Colon (tissue), 2 donors: ENCODE results near the gene KIN.
"Not testable (repeated sequence)": the region's sequence is repeated elsewhere in the genome, so short reads cannot be mapped to it uniquely, and the experiment has no call there.

Experiments used
- FAIRE-seq: peaks from 2 replicates; lab custom pipeline; 2012; peaks lifted over from hg19 to GRCh38; lab: Jason Lieb, UNC
- donor health status: control.
- donor health status: control.

Gene KIN

DNA sequence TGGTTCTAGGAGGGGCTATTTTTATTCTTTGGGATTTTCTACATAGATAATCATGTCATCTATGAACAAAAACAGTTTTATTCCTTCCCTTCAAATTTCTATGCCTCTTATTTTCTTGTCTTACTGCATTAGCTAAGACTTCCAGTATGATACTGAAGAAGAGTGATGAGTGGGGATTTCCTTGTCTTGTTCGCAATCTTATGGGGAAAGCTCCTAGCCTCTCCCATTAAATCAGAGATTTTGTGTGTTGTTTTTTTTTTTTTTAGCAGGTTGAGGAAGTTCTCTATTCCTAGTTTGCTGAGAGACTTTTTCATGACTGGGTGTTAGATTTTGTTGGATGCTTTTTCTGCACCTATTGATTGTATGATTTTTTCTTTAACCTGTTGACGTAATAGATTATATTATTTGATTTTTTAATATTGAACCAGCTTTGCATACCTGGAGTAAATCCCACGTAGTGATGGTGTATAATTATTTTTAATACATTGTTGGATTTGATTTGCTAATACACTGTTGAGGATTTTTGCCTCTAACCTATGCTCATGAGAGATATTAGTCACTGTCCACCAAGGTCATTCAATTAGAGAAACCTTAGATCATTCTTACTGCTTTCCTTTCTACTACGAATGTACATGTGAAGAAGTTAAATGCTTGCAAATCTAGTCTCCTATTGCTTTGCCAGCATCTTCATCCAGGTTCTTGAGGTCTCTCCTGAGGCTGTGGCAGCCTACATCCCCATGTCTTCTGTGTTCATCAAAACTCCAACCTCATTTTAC lies 6.6 kb upstream of the KIN start:
- no peak for FAIRE-seq

DNA sequence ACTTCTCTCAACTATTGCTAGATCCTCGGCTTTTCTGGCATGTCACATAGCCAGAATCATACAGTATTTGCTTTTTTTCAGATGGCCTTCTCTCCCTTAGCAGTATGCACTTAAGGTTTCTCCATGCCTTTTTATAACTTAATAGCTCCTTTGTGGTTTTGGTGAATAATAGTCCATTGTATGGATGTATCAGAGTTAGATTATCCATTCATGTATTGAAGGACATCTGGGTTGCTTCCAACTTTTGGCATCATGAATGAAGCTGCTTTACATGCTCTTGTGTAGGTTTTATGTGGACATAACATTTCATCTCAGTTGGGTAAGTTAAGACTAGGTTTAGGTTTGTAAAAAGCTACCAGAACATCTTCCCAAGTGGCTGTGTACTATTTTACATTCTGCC lies 4.7 kb upstream of the KIN start:
- no peak for FAIRE-seq

DNA sequence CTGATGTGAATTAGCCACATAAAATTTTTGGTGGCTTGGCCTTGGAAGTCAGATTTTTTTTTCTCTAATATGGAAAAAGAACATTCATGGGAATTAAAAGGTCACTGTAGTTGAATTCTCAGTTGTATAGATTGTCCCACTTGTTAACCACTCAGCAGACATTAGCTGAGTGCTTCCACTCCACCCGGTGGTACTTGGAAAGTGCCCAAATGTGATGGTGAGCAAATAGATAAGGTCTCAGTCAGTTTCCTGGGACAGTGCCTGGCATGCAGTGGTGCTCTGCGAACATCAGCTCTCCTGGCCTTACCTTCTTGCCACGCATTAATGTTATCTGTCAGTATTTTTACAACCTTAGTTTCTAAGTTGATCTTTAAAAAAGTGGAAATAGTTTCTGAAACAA lies 1.6 kb upstream of the KIN start:
- FAIRE-seq = no peak

DNA sequence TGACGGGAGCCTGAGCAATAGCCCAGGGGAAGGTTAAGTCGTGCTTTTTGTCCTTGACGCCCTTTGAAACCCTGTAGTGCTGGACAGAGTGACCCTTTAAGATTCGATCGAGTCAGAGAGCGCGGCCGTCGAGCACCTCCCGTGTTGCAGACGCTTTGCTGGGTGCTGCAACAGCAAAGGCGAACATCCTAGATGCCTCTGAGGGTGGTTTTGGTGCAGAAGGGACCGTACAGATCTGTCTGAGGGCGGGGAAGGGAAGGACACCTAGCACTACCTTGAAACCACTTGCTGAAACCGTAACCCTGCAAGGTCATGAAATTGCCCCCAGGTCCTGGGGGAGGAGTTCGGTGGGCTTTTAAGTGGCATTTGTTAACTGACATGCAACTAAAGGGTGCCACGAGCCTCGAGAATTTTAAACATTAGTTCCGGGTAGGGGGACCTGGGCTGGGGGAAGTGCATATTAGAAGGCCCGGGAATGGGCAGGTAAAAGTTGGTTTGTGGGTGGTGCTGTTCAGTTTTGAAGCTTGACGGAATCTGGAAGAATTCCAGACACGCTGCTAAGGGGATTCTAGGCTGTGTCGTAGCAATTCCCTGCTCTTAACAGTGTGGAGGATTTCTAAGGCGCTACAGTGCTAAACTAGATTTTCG lies 970 bp upstream of the KIN start:
- FAIRE-seq = no peak

DNA sequence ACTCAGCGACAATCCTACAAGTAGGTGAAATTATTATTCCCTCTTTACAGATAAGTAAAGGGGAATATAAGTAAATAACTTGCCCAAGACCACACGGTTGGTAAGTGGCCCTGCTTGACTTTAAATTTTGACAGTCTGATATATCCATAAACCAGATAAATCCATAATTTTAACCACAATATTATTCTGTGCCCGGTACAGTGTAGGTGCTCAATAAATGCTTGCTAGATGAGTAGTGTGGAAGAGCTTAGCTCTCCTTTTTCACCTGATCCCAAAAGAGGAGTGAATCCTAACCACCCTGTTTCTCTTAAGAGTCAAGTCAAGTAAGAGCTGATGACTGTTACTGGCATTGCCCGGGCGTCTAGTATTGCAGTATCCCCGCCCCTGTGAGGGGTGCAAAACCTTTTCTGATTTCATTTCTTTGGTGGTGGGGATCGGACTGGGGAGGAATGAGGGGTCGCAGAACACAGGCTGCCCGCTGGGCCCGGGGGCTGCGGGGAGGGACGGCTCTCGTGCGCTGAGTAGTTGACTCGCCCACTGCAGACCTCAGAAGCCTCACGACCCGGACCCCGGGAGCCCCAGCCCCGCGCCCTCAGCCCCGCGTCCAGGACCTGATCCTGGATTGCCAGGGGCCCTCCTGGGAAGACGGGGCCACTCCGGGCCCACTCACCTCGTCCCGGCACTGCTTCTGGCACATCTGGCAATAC lies 490 bp downstream of the KIN start:
- FAIRE-seq = no peak

DNA sequence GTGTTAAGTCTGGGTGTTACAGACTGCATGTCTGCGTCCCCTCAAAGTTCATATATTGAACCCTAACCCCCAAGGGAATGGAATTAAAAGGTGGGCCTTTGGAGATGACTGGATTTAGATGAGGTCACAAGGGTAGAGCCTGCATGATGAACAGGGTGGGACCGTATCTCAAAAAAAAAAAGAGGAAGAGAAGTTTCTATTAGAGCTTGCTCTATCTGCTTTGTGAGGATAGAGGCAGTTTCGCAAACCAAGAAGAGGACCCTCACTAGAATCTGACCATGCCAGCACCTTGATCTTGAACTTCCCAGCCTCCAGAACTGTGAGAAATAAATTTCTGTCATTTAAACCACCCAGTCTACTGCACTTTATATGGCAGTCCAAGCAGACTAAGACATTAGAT lies 1.4 kb downstream of the KIN start:
- no peak for FAIRE-seq

DNA sequence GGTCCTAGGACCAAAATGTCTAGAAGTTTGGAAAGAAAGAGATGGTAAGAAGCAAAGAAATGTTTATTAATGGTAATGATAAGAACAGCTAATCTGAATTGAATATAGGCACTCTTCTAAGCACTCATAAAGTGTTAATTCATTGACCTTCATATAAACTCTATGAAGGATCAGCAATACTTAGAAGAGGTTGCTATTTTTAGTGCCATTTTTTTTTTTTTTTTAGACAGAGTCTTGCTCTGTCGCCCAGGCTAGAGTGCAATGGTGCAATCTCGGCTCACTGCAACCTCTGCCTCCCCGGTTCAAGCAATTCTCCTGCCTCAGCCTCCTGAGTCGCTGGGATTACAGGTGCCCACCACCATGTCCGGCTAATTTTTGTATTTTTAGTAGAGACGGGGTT lies 5.6 kb downstream of the KIN start:
- not testable (repeated sequence) for FAIRE-seq

DNA sequence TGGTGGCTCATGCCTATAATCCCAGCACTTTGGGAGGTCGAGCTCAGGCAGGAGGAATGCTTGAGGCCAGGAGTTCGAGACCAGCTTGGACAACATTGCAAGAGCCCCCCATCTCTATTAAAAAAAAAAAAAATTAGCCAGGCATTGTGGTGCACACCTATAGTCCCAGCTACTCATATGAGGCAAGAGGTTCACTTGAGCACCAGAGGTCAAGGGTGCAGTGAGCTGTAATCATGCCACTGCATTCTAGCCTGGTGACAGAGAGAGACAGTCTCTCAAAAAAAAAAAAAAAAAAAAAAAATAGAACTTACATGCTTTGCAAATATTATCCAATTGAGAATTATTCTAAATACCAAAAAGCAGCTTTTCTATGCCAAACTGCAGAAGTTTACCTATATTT lies 11.0 kb downstream of the KIN start:
- FAIRE-seq = no peak

DNA sequence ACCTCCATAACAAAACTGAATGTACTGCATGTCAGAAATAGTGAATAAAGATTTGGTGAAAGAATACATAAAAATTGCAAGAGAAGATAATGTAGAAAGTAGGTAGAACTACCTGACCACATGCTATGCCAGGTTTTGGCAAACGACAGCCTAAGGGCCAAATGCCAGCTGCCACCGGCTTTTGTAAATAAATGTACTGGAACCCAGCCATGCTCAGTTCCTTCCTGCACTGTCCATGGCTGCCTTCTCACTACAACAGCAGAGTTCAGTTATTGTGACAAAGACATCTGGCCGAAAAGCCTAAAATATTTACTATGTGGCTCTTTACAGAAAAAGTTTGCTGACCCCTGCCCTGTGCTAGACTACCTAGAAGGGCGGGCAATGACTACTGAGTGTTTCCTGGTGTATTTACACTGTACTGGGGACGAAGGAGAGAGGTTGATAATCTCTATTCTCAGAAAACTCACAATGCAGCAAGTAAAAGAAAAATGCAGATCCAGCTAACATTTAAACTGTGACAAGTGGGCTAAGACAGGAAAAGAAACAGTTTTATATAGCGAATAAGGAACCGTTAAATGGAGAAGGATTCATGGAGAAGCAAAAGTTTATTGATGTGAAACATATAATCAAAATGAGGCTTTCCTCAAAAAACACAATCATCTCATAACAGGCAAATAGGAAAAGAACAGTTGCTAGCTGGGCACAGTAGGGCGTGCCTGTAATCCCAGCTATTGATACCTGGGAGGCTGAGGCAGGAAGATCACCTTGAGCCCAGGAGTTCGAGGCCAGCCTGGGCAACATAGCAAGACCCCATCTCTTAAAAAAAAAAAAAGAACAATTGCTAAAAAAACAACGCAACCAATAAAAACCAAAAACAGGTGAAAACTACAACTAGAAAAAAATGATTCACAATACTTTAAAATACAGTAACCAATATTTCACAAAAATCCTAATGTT lies 13.7 kb downstream of the KIN start:
- FAIRE-seq = no peak

DNA sequence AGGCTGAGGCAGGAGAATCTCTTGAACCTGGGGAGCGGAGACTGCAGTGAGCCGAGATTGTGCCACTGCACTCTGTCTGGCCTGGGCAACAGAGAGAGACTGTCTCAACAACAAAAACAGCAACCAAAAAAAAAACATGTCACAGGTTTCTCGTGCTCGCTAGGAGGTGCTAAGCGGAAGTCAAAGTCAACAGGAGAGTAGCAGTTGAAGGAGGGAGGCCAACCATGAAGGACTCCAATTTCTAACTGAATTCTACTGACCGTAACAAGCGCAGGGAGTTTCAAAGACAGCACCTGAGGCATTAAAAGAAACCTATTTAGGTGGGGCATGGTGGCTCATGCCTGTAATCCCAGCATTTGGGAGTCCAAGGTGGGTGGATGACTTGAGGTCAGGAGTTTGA lies 19.4 kb downstream of the KIN start:
- no peak for FAIRE-seq

DNA sequence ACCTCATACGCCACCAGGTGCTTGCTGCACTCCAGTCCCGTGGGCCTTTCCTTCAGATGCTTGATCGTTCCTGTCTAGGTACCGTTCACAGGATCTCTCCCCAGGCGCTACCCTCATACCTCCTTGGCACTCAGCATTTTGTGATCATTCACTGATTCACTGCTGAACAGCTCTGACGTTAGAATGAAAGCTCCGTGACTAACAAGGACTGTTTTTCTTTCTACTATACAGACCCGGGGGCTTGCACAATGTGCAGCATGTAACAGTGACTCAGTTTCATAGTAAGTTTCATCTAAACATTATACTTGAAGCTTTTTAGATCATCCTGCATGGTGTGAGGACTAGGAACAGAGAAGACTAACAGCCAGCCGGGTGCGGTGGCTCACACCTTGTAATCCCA lies 20.6 kb downstream of the KIN start:
- no peak for FAIRE-seq

DNA sequence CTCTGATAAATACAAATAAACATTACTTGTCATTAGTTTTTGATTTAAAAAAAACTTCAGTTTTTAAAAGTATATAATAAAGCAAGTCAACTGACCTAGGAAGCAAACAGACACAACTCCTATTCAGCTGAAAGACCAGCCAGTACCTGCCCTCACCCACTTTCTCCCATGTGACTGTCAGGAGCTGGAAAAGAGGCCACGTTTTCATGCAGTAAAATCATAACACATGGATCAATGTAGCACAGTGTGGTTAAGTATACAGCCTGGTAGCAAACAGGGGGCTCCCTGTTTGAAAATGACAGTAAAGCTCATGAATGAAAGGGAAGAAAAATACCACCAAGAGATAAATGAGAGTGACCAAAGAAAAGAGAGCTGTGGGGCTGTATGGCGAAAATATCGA lies 21.6 kb downstream of the KIN start:
- FAIRE-seq = no peak

DNA sequence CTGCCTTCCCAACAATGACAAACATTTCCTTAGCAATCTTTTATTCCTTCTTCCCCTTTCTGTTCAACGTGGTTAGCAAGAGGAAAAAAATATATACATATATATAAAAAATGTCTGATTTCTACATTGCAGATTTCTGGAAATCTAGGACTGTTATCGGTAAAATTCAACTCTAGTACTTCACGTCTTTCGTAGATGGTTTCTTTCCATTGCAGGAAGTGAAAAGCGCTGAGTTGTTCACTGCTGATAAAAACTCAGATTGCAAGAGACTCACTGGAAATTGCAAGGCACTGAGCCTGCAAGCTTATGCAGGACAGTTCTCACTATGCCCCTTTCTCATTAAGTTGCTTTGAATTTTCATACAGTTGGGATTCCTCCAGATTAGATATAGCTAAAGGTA lies 23.9 kb downstream of the KIN start:
- no peak for FAIRE-seq

DNA sequence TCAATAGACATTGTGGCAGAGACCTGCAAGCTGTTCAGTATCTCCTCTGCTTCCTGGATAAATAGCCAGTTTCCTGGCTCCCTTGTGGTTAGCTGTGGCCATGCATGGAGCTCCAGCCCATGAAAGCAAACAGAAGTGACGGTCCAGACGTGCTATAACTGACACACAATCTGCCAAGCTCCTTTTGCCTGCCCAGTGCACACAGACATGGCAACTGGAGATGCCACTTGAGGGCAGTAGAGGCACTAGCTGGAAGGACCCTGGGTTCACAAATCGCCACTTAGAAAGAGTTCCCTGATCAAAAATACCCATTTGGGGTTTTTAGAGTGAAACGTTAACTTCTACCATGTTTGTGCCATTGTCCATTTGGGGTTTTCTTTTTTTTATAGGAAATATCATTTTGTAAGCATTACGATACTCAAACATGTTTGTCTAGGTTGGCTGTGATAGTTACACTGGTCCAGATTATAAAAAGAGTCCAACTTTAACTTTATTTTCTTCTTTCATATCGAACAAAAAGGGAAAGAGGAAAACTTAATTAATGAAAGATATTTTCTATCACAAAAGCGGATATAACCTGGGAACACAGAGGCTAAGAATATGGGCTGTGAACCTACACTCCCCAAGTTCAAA lies 31.3 kb downstream of the KIN start:
- no peak for FAIRE-seq

DNA sequence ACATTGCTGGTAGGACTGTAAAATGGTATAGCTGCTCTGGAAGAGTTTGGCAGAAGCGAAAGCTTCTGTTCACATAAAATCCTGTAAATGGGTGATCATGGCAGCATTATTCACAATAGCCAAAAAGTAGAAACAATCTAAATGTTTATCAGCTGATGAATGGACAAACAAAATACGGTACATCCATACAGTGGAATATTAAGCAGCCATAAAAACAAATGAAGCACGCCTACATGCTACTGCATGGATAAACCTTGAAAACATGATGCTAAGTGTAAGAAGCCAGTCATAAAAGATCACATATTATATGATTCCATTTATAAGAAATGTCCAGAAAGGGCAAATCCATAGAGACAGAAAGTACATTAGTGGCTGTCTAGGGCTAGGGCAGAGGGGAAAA lies 32.7 kb downstream of the KIN start:
- no peak for FAIRE-seq

DNA sequence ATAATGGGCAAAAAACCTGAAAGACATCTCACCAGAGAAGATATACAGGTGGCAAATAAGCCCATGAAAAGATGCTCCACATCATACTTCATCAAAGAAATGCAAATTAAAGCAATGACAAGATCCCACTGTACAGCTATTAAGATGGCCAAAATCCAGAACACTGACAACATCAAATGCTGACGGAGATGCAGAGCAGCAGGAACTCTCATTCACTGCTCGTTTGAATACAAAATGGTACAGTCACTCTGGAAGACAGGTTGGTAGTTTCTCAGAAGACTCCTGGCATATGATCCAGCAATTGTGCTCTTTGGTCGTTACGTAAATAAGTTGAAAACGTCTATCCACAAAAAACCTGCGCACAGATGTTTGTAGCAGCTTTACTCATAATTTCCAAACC lies 35.5 kb downstream of the KIN start:
- no peak for FAIRE-seq

DNA sequence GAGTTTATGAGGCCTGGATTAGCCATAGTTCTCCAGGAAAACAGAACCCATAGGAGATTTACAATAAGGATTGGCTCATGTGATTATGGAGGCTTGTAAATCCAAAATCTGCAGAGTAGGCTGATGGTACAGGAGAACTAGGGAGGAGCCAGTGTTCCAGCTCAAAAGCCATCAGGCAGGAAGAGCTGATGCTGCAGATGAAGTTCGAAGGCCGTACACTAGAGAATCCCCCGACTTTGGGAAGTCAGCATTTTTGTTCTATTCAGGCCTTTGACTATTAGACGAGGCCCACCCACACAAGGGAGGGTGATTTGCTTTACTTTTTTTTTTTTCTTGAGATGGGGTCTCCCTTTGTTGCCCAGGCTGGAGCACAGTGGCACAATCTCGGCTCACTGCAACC lies 37.6 kb downstream of the KIN start:
- no peak for FAIRE-seq

DNA sequence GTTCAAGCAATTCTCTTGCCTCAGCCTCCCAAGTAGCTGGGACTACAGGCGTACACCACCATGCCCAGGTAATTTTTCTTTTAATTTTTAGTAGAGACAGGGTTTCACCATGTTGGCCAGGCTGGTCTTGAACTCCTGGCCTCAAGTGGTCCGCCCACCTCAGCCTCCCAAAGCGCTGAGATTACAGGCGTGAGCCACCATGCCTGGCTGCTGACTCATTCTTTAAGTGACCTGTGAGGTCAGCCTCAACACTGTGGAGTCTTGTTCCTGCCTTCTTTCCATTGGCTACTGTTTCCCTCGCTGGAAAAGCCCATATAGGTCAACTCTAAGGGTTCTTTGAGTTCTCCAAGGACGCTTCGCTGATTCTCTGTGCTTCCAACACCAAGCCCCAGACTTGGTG lies 39.2 kb downstream of the KIN start:
- FAIRE-seq = not testable (repeated sequence)

DNA sequence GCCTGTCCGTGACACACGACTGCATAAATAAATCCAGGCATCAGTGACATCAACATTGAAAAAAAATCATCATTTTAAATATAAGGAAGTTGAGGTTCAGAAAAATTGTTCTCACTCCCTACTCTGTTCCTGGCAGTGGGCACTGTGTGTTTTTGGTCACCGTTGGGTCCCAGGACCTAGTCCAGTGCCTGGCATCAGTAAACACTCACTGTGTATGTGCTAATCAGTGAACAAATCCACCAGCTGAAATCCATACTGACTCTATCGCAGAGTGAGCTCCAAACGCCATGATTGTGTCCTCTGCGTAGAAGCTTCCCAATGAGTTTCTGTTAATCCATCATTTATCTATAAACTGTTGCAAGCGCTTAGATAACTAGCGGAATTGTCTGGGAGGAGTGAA lies 43.5 kb downstream of the KIN start:
- FAIRE-seq = no peak

DNA sequence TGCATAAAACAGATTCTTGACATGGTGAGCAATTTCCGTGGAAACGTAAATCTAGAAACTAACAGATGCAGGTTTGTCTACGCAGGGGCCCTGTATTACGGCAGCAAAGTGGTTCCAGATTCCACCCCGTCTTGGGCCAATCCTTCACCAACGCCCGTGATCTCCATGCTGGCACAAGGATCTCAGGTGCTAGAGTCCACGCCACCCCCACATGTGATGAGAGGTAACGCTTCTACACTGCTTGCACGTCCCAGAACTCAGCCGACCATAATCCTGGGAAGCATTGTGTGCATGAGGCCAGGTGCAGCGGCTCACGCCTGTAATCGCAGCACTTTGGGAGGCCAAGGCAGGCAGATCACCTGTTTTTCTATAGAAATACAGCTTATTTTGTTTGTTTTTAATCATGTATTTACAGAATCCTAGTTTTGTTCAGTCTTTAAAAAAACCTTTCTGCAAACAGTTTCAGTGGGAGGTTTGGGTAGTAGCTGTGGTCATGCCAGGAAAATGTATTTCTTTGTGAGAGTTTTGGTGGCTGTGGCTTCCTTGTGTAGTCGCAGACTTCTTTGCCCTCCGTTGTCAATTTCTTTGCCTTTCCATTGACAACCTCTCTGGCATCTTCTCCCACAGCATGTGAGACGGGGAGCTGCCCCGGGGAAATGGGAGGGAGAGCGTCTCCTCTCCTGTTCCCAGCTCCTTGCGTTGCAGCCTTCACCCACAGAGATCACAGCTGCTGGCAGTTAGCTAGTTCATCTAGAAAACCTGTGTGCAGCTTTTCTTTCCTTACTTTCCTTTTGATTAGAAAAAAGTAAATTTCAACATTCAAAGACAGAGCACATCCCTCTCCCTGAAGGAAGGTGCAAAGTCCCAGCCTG lies 49.0 kb downstream of the KIN start:
- no peak for FAIRE-seq

DNA sequence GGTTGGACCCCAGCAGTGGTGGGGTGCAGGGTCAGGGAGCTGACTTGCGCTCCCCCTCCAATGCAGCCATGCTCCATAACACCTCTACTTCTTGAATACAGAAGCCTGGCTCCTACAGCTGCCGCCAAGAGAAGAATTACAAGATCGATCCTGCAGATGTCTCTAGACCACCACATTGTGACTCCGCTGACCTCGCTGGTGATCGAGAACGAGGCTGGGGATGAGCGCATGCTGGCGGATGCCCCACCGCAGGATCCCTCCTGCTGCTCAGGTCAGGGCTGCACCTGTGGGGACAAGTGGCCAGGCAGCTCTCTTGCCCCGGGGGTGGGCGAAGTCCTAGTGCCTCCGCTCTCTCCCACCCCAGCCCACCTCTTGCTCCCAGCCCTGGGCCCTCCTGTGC lies 53.0 kb downstream of the KIN start:
- FAIRE-seq = no peak
